GM18861 (cell line): Measurements from ENCODE around the gene FAM222B.
"Not testable (repeated sequence)": the region's sequence is repeated elsewhere in the genome, so short reads cannot be mapped to it uniquely, and the experiment has no call there.

ENCODE experiments used
- ATAC-seq: cut with Tn5 transposase; IDR thresholded peaks from one replicate; pipeline ENCODE4 v1.9.1; 2021; ENCODE audit not compliant: unreplicated experiment

FAM222B gene

GRCh38 chr17:28779601-28780000, 63.0 kb downstream of the FAM222B start:
- not testable (repeated sequence) for ATAC-seq

- no peak for ATAC-seq
These were observed 65.4 kb downstream of the FAM222B start for GRCh38 chr17:28777178-28777577.

GRCh38 chr17:28774206-28774605, 68.4 kb downstream of the FAM222B start:
- ATAC-seq: no peak

GRCh38 chr17:28773736-28774135, 68.9 kb downstream of the FAM222B start:
- ATAC-seq: no peak

- ATAC-seq: no peak
These were observed 77.6 kb downstream of the FAM222B start for GRCh38 chr17:28765038-28765437.

- no peak for ATAC-seq
These were observed 78.8 kb downstream of the FAM222B start for GRCh38 chr17:28763804-28764266.

GRCh38 chr17:28763137-28763799, 79.3 kb downstream of the FAM222B start:
- ATAC-seq: no peak

GRCh38 chr17:28760601-28761562, 81.7 kb downstream of the FAM222B start:
- no peak for ATAC-seq

GRCh38 chr17:28759256-28759865, 83.2 kb downstream of the FAM222B start:
- ATAC-seq: no peak

- no peak for ATAC-seq
These were observed 84.0 kb downstream of the FAM222B start for GRCh38 chr17:28758411-28759121.

- ATAC-seq: no peak
These were observed 86.4 kb downstream of the FAM222B start for GRCh38 chr17:28756049-28756804.

GRCh38 chr17:28755486-28755885, 87.1 kb downstream of the FAM222B start:
- ATAC-seq: no peak

- ATAC-seq: no peak
These were observed 90.8 kb downstream of the FAM222B start for GRCh38 chr17:28751600-28752366.

- ATAC-seq: peak; percentile 56
These were observed 92.2 kb downstream of the FAM222B start for GRCh38 chr17:28750178-28751047.

GRCh38 chr17:28749516-28750177, 92.9 kb downstream of the FAM222B start:
- ATAC-seq: no peak

GRCh38 chr17:28748852-28749515, 93.6 kb downstream of the FAM222B start:
- no peak for ATAC-seq
